K562 (cell line): ENCODE measurements around the gene ZNF814. TPM values are rescaled to one million over a fixed set of nuclear protein-coding genes. Genes with fewer than 3 reads are reported as not detected.

Experiments used
- CAMTA2 ChIP-seq: fragments of 250-450 bp; sonication (Bioruptor Pico); conservative IDR thresholded peaks from 2 replicates; pipeline ENCODE4 v1.5.1; 2022
- ETV1 ChIP-seq: fragments of 450-650 bp; conservative IDR thresholded peaks from 2 replicates; pipeline ENCODE4 v1.6.1; 2016; ENCODE audit warnings: missing genetic modification characterization, control low read depth, low read depth, missing compliant biosample characterization
- FOXA1 ChIP-seq: fragments of 450-650 bp; IDR thresholded peaks from 2 replicates; pipeline ENCODE4 v1.6.1; 2016; ENCODE audit warnings: mild to moderate bottlenecking, borderline replicate concordance
- FOXJ3 ChIP-seq: sonication (generic); formaldehyde crosslinking; IDR thresholded peaks from 2 replicates; pipeline ENCODE4 v1.4.0; 2020; ENCODE audit warnings: mild to moderate bottlenecking, missing genetic modification reagents
- GABPB1 ChIP-seq: sonication (generic); formaldehyde crosslinking; IDR thresholded peaks from 2 replicates; pipeline ENCODE4 v1.8.0; 2022; ENCODE audit warnings: mild to moderate bottlenecking, missing genetic modification reagents
- NEUROD1 ChIP-seq: fragments of 150-350 bp; IDR thresholded peaks from 2 replicates; pipeline ENCODE4 v1.6.1; 2014; ENCODE audit warnings: borderline replicate concordance, low read length, low read depth; ENCODE audit not compliant: partially characterized antibody
- NRF1 ChIP-seq, 2 experiments: fragments of 450-650 bp; IDR thresholded peaks in 1 of 2; conservative IDR thresholded peaks in 1 of 2; 2 replicates each; pipeline ENCODE4 v1.6.1; 2014; ENCODE audit warnings: mild to moderate bottlenecking in 2 of 2
- OTX1 ChIP-seq: fragments of 450-650 bp; formaldehyde crosslinking; IDR thresholded peaks from 2 replicates; pipeline ENCODE4 v1.4.0; 2022; ENCODE audit warnings: mild to moderate bottlenecking
- POLR2G ChIP-seq: fragments of 200-400 bp; formaldehyde crosslinking; IDR thresholded peaks from 2 replicates; pipeline ENCODE4 v1.6.1; 2017; ENCODE audit warnings: low read depth, mild to moderate bottlenecking, antibody characterized with exemption, low read length, moderate library complexity
- SMC3 ChIP-seq: conservative IDR thresholded peaks from 2 replicates; pipeline ENCODE4 v1.6.1; 2011; ENCODE audit warnings: low read depth, low read length, improper control_type of control experiment; ENCODE audit not compliant: insufficient read depth
- ZNF24 ChIP-seq: fragments of 450-650 bp; IDR thresholded peaks from 2 replicates; pipeline ENCODE4 v1.6.1; 2016
- ZNF717 ChIP-seq: fragments of 250-450 bp; sonication (Bioruptor Pico); IDR thresholded peaks from 2 replicates; pipeline ENCODE4 v1.5.0; 2021
- polyA plus RNA-seq, 8 experiments: library from polyadenylated mRNA; depleted of rRNA in 4 of 8; stranded (reverse) in 5 of 8; unstranded in 3 of 8; fragments of >200 nt; fragmentation: Nextera tagmentation in 2 of 8; fragmentation: Illumina TruSeq in 1 of 8; extraction: Ambion mirVana in 2 of 8; extraction: Trizol in 1 of 8; gene quantifications; 2 replicates each; pipeline versions ENCODE4 v1.2.1 to v1.2.3, GENCODE V29; 2011 to 2014; ENCODE audit warnings: inconsistent platforms in 1 of 8, missing spikeins in 1 of 8
- total RNA-seq, 7 experiments: library from RNA; depleted of rRNA in 6 of 7; stranded (reverse); fragments of >200 nt in 6 of 7; fragmentation: Illumina TruSeq in 2 of 7; extraction: Trizol in 2 of 7; gene quantifications; 2 replicates each; pipeline versions ENCODE4 v1.2.1 to v1.2.3, GENCODE V29; 2011 to 2021; ENCODE audit warnings: low replicate concordance in 1 of 7
- TF ChIP-seq, protein P1 (sequence below): fragments of 450-650 bp; IDR thresholded peaks from 2 replicates; pipeline ENCODE4 v1.6.1; 2016; ENCODE audit warnings: mild to moderate bottlenecking
- TF ChIP-seq, protein P2 (sequence below), 2 experiments: fragments of 450-650 bp; conservative IDR thresholded peaks; 2 replicates each; pipeline ENCODE4 v1.6.1; 2017; ENCODE audit warnings: mild to moderate bottlenecking in 2 of 2, moderate library complexity in 2 of 2
- TF ChIP-seq, protein P3 (sequence below): sonication (generic); formaldehyde crosslinking; IDR thresholded peaks from 2 replicates; pipeline ENCODE4 v1.5.0; 2020; ENCODE audit warnings: missing genetic modification reagents
- TF ChIP-seq, protein P4 (sequence below): fragments of 250-450 bp; sonication (Bioruptor Pico); IDR thresholded peaks from 2 replicates; pipeline ENCODE4 v1.4.0; 2020

Gene ZNF814
- total and polyA plus RNA-seq, 9 of the 15 experiments (the other 6 are each of a cell fraction or from before 2014, with no cell fraction given): 0.42 to 3.5 (median 1.9) TPM

DNA sequence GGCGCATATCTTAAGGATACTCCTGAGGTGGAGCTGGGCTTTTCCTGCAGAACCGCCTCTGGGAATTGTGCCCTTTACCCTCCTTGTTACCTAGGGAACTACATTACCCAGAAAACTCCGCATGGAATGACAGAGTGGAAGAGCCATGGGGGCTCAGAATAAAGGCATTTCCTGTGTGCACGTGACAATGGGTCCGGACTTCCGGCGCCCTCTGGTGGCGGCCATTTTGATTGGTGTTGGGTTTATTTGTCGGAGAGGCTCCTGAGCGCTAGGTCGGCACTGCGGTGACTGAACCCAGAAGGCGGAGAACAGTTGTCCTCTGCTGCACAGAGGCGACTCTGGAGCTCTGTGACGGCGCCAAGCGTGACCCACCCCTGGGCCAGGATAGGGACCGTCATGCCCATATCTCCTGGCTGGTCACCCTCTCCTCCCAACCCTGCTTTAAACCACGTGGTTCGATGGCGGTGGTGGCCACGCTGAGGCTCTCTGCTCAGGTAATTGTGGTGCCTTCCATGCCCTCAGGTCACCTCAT is 58.7 kb downstream of the ZNF814 start, which contains the start of gene ZNF587B (continued):
- TF ChIP-seq, protein P1, sequence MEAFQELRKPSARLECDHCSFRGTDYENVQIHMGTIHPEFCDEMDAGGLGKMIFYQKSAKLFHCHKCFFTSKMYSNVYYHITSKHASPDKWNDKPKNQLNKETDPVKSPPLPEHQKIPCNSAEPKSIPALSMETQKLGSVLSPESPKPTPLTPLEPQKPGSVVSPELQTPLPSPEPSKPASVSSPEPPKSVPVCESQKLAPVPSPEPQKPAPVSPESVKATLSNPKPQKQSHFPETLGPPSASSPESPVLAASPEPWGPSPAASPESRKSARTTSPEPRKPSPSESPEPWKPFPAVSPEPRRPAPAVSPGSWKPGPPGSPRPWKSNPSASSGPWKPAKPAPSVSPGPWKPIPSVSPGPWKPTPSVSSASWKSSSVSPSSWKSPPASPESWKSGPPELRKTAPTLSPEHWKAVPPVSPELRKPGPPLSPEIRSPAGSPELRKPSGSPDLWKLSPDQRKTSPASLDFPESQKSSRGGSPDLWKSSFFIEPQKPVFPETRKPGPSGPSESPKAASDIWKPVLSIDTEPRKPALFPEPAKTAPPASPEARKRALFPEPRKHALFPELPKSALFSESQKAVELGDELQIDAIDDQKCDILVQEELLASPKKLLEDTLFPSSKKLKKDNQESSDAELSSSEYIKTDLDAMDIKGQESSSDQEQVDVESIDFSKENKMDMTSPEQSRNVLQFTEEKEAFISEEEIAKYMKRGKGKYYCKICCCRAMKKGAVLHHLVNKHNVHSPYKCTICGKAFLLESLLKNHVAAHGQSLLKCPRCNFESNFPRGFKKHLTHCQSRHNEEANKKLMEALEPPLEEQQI: no peak
- peak; percentile 36 for TF ChIP-seq ETV1 (tag)
- peak; percentile 60; the same call in 1 of the 2 replicates for TF ChIP-seq GABPB1
- no peak for TF ChIP-seq SMC3
- TF ChIP-seq NEUROD1: no peak
- TF ChIP-seq ZNF24: no peak
- TF ChIP-seq, protein P2, sequence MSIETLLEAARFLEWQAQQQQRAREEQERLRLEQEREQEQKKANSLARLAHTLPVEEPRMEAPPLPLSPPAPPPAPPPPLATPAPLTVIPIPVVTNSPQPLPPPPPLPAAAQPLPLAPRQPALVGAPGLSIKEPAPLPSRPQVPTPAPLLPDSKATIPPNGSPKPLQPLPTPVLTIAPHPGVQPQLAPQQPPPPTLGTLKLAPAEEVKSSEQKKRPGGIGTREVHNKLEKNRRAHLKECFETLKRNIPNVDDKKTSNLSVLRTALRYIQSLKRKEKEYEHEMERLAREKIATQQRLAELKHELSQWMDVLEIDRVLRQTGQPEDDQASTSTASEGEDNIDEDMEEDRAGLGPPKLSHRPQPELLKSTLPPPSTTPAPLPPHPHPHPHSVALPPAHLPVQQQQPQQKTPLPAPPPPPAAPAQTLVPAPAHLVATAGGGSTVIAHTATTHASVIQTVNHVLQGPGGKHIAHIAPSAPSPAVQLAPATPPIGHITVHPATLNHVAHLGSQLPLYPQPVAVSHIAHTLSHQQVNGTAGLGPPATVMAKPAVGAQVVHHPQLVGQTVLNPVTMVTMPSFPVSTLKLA (conservative IDR thresholded peaks at IDR 0.05): peak; percentile 28 to 58; a peak in 1 of 4 replicates
- TF ChIP-seq, protein P3, sequence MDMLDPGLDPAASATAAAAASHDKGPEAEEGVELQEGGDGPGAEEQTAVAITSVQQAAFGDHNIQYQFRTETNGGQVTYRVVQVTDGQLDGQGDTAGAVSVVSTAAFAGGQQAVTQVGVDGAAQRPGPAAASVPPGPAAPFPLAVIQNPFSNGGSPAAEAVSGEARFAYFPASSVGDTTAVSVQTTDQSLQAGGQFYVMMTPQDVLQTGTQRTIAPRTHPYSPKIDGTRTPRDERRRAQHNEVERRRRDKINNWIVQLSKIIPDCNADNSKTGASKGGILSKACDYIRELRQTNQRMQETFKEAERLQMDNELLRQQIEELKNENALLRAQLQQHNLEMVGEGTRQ: peak; percentile 69
- TF ChIP-seq ZNF717 (CRISPR knock-in tag): no peak
- TF ChIP-seq, protein P4, sequence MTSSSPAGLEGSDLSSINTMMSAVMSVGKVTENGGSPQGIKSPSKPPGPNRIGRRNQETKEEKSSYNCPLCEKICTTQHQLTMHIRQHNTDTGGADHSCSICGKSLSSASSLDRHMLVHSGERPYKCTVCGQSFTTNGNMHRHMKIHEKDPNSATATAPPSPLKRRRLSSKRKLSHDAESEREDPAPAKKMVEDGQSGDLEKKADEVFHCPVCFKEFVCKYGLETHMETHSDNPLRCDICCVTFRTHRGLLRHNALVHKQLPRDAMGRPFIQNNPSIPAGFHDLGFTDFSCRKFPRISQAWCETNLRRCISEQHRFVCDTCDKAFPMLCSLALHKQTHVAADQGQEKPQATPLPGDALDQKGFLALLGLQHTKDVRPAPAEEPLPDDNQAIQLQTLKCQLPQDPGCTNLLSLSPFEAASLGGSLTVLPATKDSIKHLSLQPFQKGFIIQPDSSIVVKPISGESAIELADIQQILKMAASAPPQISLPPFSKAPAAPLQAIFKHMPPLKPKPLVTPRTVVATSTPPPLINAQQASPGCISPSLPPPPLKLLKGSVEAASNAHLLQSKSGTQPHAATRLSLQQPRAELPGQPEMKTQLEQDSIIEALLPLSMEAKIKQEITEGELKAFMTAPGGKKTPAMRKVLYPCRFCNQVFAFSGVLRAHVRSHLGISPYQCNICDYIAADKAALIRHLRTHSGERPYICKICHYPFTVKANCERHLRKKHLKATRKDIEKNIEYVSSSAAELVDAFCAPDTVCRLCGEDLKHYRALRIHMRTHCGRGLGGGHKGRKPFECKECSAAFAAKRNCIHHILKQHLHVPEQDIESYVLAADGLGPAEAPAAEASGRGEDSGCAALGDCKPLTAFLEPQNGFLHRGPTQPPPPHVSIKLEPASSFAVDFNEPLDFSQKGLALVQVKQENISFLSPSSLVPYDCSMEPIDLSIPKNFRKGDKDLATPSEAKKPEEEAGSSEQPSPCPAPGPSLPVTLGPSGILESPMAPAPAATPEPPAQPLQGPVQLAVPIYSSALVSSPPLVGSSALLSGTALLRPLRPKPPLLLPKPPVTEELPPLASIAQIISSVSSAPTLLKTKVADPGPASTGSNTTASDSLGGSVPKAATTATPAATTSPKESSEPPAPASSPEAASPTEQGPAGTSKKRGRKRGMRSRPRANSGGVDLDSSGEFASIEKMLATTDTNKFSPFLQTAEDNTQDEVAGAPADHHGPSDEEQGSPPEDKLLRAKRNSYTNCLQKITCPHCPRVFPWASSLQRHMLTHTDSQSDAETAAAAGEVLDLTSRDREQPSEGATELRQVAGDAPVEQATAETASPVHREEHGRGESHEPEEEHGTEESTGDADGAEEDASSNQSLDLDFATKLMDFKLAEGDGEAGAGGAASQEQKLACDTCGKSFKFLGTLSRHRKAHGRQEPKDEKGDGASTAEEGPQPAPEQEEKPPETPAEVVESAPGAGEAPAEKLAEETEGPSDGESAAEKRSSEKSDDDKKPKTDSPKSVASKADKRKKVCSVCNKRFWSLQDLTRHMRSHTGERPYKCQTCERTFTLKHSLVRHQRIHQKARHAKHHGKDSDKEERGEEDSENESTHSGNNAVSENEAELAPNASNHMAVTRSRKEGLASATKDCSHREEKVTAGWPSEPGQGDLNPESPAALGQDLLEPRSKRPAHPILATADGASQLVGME (CRISPR knock-in tag): no peak
- TF ChIP-seq NRF1 (conservative IDR thresholded peaks at IDR 0.05 in 1 of 2, IDR thresholded peaks at IDR 0.05 in 1 of 2): no peak
- TF ChIP-seq FOXJ3 (CRISPR knock-in tag): no peak
- no peak for TF ChIP-seq OTX1 (CRISPR knock-in tag)
- TF ChIP-seq CAMTA2 (CRISPR knock-in tag): no peak
- peak; percentile 32; the same call in 1 of the 2 replicates for TF ChIP-seq POLR2G
- no peak for TF ChIP-seq FOXA1
